Measurements from ENCODE around the gene EXOC6B. TPM values are rescaled to one million over a fixed set of nuclear protein-coding genes. Genes with fewer than 3 reads are reported as not detected.

Gene EXOC6B
- polyA plus RNA-seq, 1 donor from 2014 or later, result 3.2 TPM

- no peak overlapping the region for H3K4me3 Mint-ChIP-seq
- no peaks in the 10 kb centered on the region for H3K36me3 Mint-ChIP-seq
- no peak overlapping the region for H3K27ac Mint-ChIP-seq
- peaks cover 11% of the 10 kb centered on the region for H3K27me3 Mint-ChIP-seq
- H3K9me3 Mint-ChIP-seq, result peaks cover 3 to 11% (median 8%) of the 10 kb centered on the region in 3 donors
- H3K4me1 Mint-ChIP-seq, result peaks cover 0 to 3% (median 2%) of the 10 kb centered on the region in 3 donors
Observed at GRCh38 chr2:72126186-72127100, 699.4 kb downstream of the EXOC6B start.

Other genes starting within 250 kb of the EXOC6B start
- not detected for gene SPR, start 61.4 kb upstream of the EXOC6B start, polyA plus RNA-seq
- not detected for gene EMX1, start 91.5 kb upstream of the EXOC6B start, polyA plus RNA-seq
- gene SFXN5, start 245.7 kb upstream of the EXOC6B start, polyA plus RNA-seq, result 2.8 TPM

All from IgD-negative memory B cell (primary cell).